Suppressor macrophage treated with lipopolysaccharide for 4 hours (primary cell): ENCODE measurements around the gene AHRR.

ENCODE experiments used
- DNase-seq: peaks from one replicate; pipeline ENCODE4 v3.0.0-alpha.2; 2020

The AHRR gene

DNA sequence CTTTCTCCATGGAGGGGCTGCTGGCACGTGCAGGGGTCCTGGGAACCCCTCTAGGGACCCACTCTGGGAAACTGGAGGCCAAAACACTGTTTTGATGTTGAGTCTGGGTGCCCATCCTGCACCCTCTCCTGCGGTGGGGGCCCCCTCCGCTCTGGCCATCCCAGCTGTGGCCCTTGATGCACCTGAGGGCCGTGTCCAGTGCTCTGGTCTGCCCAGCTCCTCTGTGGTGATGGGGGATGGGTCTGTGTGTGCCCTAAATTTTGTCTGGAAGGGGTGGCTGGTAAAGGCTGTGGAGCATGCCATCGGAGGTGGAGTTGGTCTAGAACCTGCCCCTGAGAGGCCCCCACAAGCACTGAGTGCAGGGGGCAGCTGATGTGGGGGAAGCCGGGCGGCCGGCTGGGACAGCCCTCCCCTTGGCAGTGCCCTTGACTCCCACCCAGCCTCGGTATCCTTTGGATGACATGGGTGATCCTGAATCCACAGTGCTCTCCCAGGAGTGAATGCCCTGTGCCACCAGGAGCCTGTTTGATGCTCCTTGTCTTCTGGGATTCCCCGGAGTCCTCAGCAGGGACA lies 26.3 kb downstream of the AHRR start:
- DNase-seq, result no peak

DNA sequence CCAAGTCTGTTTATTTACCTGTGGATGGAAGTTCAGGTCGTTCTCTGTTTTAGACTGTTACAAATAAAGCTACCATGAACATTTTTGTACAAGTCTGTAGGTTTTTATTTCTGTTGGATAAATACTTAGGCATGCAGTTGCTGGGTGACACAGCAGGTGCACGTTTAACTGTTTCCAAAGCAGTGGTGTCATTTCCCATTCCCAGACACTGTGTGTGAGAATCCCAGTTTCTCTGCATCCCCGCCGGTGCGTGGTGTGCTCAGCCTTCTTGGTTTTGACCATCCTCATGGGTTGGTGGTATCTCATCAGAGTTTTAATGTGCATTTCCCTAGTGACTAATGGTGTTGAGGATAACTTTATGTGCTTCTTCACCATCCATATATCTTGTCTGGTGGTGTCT lies 27.2 kb downstream of the AHRR start:
- DNase-seq, result no peak

DNA sequence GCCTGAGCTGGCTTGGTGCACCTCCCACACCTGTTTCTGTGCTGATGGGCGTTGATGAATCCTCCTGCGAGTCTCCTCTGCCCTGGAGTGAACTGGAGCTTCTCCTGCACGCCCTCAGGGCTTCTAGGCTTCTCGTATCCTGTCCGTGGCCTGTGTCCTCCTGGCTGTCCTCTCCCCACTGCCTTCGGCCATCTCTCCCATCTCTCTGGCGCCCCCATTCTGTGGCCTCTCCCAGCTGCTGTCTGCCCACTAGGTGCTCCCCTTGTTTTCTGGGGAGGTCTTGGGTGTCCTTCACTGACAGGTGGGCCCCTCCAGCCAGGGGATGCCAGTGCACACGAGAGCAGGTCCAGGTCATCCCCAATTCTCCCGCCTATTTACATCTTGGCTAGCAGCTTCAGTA lies 28.8 kb downstream of the AHRR start:
- DNase-seq, result no peak

DNA sequence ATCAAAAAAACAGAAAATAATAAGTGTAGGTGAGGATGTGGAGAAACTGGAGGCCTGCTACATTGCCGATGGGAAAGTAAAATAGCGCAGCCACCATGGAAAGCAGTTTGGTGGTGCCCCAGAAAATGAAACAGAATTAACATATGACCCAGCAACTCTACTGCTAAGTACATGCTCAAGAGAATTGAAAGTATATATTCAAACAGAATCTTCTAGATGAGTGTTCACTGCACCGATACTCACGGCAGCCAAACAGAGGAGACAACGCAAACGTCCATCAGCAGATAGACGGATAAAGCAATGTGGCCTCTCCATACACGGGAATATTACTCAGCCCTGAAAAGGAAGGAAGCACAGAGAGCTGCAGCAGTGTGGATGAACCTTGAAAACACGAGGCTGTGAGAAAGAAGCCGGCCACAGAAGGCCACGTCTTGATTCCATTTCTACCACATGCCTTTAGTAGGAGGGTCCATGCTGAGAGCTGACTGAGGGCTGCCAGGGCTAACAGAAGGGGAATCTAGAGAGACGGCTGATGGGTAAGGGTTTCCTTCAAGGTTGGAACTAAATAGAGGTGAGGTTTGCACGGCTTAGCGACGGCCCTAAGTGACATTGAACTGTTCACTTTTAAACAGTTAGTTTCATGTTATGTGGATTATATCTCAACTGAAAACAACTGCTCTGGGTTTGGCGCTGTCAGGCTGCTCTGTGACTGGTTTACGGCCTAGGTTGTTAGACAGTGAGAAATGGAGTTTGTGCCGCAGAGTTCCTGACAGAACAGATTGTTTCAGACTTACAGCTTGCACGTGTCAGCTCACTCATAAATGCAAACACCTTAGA lies 29.8 kb downstream of the AHRR start:
- no peak for DNase-seq

DNA sequence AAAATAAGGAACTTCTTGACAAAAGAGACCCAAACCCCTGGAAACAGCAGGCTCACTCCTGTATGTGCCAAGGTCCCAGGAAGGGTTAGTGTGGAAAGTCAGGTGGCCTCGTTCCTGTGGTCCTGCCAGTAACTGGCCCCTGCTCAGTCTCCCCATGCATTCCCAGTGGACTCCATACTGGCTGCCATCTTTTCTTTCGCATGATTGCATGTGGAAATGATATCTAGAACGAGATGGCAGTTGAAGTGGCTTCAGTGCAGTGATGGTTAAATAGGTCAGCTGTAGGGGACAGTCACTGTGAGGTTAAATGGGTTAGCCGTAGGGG lies 30.4 kb downstream of the AHRR start:
- DNase-seq, result no peak

DNA sequence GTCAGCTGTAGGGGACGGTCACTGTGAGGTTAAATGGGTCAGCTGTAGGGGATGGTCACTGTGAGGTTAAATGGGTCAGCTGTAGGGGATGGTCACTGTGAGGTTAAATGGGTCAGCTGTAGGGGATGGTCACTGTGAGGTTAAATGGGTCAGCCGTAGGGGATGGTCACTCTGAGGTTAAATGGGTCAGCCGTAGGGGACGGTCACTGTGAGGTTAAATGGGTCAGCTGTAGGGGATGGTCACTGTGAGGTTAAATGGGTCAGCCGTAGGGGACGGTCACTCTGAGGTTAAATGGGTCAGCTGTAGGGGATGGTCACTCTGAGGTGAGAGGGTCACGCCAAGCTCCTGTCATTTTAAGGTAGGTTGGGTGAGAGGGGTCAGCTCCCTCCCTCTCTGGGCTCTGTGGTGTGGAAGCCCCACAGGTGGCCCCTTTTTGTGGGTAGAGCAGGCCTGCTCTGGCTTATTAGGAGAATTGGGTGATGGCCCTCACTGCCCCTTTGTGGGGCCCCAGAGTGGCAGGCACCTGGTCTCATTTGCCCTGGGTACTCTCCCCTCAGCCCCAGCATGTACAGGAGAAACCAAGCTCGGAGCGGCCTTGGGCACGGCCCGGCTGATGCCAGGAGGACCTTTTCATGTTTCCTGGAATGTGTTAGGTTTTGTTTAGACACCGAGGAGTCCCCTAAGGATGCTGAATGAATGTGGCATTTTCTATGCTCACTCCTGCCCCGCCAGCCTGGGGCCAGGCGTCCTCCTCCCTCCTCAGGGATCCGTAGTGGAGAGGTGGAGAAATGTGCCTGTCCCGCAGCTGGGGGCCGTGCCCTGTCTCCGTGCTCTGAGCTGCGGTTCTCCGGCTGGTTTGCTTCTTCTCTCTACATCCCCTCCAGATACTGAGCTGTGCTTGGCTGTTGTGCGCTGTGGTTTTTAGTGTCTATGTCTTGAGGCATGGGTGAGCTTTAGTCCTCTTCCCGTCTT lies 31.4 kb downstream of the AHRR start:
- no peak for DNase-seq

DNA sequence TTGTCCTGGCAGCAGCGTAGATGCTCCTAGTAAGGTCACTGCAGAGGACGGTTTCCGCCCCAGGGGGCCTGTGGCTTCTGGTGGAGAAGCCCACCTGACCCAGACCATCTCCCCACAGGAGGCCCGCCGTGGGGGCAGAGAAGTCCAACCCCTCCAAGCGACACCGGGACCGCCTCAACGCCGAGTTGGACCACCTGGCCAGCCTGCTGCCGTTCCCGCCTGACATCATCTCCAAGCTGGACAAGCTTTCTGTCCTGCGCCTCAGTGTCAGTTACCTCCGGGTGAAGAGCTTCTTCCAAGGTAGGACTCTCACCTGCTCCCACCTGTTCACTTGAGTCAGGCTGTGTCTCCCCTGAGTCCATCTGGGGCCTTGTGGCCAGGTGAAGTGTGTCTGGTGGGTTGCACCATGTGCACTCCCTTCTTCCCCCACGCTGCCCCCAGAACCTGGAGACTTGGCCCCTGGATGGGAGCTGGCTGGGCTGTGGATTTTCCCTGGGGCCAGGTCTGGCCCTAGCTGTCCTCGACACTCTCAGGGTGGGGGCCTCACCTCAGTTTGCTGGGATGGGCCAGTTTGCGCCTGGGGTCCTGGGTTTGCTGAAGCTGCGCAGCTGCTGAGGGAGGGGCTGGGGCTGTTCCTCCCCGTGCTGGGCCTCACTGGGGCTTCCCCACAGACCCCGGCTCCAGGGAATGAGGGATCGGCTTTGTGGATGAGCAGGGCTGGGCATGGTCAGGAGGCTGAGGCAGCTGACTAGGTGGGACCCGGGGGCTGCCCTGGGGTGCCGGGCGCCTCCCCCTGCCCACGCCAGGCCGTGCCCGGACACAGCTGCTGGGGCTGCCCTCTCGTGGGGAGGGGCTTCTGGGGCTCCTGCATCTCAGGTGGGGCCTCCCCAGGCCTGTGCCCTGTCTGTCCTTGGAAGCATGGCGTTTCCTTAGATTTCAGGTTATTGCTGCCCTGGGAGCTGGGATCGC lies 32.4 kb downstream of the AHRR start:
- DNase-seq, result no peak

DNA sequence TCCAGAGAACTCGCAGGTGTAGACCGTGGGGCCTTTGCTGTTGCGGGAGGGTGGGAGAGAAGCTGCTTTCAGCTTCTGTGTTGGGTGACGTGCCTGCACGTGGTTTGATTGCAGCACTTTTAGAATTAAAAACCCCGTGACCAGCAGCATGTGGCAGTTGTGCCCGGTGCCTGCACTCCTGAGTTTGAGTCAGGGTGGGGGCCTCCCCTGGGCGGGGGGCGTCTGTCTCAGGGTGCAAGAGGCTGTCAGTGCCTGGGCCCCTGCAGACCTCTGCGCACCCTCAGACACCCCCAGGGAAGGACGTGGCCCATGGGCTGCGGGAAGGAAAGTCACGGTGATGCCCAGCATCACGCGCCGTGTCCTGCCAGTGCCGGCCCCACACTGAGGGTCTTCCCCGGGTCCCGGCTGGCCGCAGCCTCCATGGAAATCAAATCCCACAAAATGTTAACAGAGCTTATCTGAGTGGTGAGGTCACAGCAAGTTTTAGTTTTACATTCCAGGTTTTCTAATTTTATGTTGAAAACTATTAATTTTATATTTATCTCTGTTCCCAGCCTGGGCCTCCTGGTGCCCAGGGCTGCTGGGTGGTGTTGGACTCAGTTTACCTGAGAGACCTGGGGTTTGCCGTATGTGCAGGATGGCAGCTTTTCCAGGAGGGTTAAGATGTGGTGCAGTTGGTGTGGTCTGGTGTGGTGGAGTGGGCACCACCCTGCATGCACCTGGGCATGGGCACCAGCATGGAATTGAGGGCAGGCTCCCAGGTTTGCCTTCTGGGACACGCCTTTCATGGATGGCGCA lies 33.3 kb downstream of the AHRR start:
- DNase-seq, result no peak

DNA sequence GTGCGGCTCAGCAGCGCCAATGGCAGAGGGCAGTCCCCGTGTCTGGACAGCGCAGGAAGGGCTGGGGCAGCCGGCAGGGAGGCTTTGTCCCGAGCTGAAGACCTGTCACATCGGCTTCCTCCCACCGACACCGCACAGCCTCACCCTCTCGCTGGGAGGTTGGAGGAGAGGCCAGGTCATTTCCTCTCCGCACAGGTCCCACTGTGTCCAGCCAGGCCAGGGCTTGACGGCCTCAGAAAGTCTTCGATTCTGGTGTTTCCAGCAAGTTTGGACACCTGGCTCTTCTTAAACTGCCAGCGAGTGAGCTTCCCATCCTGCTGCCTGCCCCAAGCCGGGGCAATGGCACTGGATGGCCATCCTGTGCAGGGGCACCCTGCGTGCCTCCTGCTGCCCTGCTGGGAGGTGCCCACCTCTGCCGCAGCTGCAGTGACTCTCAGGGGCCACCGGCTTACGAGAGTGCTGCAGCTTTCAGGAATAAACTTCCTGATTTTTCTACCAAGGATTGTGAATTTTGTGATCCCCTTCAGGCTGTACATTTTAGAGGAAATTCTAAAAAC lies 33.9 kb downstream of the AHRR start:
- DNase-seq, result no peak

DNA sequence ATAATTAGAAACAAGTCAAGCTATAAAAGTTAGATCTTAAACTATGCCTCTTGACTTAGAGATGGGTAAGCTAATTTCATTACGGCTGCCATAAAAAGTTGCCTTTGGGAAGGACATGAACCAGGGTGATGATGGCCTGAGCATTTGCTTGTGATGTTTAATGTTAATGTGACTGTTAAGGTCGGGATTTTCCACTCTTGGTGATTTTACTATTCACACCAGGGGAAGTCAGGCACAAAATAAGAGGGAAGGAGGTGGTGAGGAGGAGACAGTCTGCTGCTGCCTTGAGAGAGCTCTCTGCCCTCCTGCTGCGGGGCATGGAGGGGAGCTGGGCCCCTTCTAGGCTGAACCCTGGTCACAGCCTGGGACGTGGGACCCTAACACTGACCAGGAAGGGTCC lies 34.4 kb downstream of the AHRR start:
- DNase-seq, result no peak

DNA sequence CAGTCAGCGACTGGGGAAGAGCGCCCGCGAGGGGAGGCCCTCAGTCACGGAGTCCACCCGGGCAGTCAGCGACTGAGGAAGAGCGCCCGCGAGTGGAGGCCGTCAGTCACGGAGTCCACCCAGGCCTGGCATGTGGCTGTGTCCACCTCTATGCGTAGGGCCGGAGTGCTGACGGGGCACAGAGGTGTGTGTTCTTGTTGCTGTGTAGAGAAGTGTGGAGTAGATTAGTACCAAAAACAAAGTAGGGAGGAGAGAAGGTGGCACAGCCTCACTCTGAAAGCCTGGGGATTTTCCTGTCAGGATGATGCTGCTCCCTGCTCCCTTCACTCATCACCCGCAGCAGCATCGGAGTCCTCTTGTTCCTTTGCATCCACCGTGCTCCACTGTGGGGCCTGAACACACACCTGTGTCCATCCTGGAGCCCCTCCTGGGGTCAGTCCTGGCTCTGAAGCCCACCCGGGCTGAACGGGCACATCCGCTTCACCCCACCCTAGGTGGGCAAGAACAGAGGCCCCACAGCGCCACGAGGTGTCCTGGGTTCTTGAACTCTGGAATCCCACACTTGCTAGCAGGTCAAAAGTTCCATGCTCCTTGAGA lies 37.9 kb downstream of the AHRR start:
- DNase-seq, result no peak

DNA sequence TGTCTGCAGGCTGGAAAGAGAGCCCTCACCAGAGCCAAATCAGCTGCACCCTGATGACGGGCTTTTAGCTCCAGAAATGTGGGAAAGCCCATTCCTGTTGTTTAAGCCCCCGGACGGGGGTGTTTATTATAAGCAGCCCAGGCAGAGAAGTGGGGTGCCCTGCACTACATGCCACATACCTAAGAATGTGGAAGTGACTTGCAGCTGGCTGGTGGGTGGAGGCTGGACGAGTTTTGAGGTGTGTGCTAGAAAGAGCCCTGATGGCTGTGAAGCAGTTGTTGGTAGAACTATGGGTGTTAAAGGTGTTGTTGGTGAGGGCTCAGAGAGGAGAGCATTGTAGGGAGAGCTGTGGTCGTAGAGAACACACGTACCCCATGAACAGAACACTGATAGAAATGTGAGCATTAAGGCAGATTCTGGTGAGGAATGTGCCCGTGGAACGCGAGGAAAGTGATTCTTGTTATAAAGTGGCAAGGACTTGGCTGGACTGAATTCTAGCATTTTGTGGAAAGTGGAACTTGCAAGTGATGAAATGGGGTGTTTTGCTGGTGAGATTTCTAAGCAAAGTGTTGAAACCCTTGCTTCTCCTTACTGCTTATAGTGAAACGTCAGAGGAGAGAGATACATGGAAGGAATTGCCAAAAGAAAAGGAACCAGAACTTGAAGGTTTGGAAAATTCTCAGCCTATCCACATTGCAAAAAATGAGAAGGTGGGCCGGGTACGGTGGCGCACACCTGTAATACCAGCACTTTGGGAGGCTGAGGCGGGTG lies 38.9 kb downstream of the AHRR start:
- peak; percentile 77 for DNase-seq

DNA sequence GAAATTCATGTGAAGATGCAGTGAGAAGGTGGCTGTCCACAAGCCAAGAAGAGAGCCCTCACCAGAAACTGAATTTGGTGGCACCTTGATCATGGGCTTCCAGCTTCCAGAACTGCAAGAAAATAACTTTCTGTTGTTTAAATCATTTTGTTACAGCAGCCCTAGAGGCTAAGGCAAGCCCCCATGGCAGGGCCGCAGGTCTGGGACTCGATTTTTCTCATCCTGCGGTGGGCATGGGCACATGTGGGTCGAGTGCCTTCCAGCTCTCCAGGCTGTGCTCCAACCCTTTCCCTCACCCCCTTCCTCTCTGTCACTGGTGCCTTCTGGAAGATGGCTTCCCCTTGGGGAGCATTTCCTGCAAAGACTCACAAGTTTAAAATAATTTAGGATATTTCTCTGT lies 40.7 kb downstream of the AHRR start:
- DNase-seq, result no peak

DNA sequence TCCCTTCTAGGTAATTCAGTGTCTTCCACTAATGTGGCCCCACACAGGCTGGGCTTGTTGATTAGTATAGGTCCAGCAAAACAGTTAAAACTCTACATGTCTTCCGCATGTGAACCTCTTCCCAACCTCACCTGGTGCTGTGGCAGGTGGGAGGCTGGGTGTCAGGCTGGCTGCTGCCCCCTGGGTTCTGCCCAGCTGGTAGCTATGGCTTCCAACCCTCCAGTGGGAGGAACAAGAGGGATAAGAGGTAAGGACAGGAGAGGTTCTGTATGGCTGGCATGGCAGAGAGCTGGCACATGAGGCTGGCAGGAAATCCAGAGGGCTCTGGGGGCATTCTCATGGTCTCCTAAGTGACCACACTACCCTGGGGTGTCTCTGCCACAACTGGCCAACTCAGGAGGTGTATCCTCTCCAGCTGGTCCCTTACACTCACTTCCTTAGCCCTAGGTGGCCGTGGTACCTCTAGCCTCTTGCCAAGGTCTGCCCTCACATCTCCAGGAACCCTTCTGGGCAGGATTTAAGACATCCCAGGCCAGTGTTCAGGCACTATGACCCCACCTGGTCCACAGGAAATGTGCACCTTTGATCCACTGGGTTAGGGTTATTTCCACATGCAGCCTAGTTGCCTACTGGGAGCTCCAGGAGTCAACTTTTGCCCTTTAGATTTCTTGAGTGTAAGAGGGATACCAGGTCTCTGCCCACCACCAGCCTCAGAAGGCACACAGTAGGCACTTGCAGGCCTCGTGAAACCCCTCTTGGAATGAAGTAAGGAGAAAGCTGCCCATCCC lies 41.7 kb downstream of the AHRR start:
- DNase-seq, result no peak

DNA sequence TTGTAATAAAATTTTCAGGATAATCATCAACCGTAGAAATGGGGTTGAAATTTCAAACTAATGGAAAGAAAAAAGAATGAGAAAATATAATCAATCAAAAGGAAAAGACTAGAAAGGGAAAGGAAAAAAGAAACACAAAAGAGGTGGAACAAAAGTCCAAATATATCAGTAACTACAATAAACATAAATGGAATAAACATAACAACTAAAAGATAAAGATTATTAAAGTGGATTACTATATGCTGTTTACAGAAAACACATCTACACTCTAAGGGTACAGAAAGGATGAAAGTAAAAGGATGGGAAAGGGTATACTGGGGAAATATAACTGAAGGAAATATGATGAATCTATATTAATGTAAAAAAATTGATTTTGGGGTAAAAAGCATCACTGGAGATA lies 43.0 kb downstream of the AHRR start:
- no peak for DNase-seq

DNA sequence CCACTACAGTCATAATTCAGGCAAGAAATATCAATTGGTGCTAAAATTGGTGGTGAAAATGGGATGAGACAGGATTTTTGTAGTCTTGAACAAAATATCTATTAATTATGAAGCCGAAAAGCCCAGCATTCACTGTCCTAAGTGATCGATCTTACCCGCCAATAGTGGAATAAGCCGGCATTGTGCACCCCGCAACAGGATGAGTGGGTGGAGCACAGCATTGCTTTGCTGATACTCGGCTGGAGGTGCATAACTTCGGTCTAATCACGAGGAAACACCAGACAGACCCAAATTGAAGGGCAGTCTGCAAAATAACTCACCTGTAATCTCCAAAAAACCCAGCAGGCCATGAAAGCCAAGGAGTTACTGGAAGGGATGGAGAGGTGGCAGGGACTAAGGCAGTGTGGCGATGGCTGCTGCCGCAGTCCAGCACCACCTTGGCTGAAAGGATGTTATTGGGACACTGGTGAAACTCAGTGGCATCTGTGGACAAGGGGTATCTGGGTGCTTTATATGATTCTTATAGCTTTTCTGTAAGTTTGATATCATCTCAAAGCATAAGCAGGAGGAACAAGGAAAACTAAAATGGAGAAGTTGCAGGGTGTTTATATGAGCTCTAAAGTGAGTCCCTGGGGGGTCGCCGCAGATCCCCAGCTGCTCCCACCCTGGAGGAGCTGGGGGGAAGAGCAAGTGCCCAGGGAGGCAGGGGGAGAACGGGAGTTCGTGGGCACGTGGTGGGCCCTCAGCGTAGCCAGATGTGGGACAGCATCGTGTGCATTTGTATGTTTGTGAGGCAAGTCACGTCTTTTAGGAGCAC lies 45.2 kb downstream of the AHRR start:
- DNase-seq, result no peak

DNA sequence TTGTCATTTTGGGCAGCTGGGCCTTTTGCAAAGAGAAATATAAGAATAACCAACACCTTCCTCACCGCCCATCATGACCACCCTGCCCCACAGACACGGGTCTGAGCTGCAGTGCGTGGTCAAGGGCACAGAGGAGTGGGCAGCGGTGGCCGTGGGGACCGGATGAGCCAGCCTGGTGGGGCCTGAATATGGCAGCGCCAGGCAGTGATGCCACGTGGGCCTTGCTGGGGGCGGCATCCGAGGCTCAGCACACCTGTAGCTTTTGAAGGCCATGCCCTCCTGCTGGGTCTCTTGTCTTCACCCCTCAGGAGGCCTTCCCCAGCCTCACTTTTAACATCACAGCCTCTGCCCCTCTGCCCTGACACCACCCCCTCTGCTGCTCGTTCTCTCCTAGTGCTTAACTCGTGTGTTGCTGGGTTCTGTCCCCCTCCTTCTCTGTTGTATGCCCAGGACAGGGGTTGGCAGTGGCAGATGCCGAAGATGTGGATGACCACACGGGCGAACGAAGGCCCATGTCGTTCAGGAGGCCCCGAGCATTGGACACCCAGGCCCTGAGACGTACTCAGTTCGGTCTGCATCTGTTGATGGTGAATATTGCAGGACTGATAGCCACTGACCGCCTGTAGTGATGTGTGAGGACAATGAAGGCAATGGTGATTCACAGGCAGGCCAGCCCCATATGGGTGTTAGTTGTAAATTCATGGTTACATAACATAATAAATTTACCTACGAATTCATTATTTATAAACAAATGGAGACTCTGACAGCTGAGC lies 46.0 kb downstream of the AHRR start:
- DNase-seq, result no peak
